HG02852 (cell line): ENCODE data around the gene ARHGEF28.

Experiments used
- ATAC-seq: cut with Tn5 transposase; IDR thresholded peaks from one replicate; pipeline ENCODE4 v1.9.1; 2021; ENCODE audit warnings: mild to moderate bottlenecking, moderate library complexity; ENCODE audit not compliant: unreplicated experiment

ARHGEF28 gene

GRCh38 chr5:73625944-73626811 lies at the start of gene ARHGEF28:
ARHGEF28 (plus strand) TSS chr5:73626196; CDS start chr5:73684852, 58,656 bp downstream.
- ATAC-seq: no peak

GRCh38 chr5:73582285-73583145 lies 43.5 kb upstream of the ARHGEF28 start:
- no peak for ATAC-seq

- no peak for ATAC-seq
Observed at GRCh38 chr5:73587923-73588322, 38.1 kb upstream of the ARHGEF28 start.

- peak; percentile 68 for ATAC-seq
Observed at GRCh38 chr5:73591102-73591695, 34.8 kb upstream of the ARHGEF28 start.

GRCh38 chr5:73591698-73592501 lies 34.1 kb upstream of the ARHGEF28 start:
- ATAC-seq: no peak

GRCh38 chr5:73592551-73592950 lies 33.4 kb upstream of the ARHGEF28 start:
- ATAC-seq: no peak

- ATAC-seq: no peak
Observed at GRCh38 chr5:73596705-73597328, 29.2 kb upstream of the ARHGEF28 start.

- no peak for ATAC-seq
Observed at GRCh38 chr5:73599380-73599779, 26.6 kb upstream of the ARHGEF28 start.

GRCh38 chr5:73603998-73604397 lies 22.0 kb upstream of the ARHGEF28 start:
- ATAC-seq: no peak

GRCh38 chr5:73605223-73606087 lies 20.5 kb upstream of the ARHGEF28 start:
- ATAC-seq: no peak

- ATAC-seq: no peak
Observed at GRCh38 chr5:73606206-73606753, 19.7 kb upstream of the ARHGEF28 start.

GRCh38 chr5:73607228-73607627 lies 18.8 kb upstream of the ARHGEF28 start:
- ATAC-seq: no peak

- no peak for ATAC-seq
Observed at GRCh38 chr5:73612799-73613198, 13.2 kb upstream of the ARHGEF28 start.

GRCh38 chr5:73615085-73615484 lies 10.9 kb upstream of the ARHGEF28 start:
- no peak for ATAC-seq

GRCh38 chr5:73615947-73616346 lies 10.0 kb upstream of the ARHGEF28 start:
- ATAC-seq: no peak

- no peak for ATAC-seq
Observed at GRCh38 chr5:73617510-73618279, 8.3 kb upstream of the ARHGEF28 start.

GRCh38 chr5:73619606-73620333 lies 6.2 kb upstream of the ARHGEF28 start:
- no peak for ATAC-seq

GRCh38 chr5:73620334-73620687 lies 5.7 kb upstream of the ARHGEF28 start:
- ATAC-seq: no peak
